HepG2 (cell line): Measurements from ENCODE around the gene SPART. TPM values are rescaled to one million over a fixed set of nuclear protein-coding genes. Genes with fewer than 3 reads are reported as not detected.
A peak's percentile ranks its signal among the peaks of the same experiment; 100 is the strongest.

Source experiments
- ATAC-seq: fragments of 200-7000 bp; cut with Tn5 transposase; 3 replicates; pipeline ENCODE4 v1.9.1; 2020; ENCODE audit warnings: mild to moderate bottlenecking, moderate library complexity
- BruUV-seq: library from RNA; stranded (reverse); fragments of 400-500 nt; replicated peaks from 2 replicates; lab custom pipeline; 2021; lab: Mats Ljungman, UMichigan
- CTCF ChIA-PET: fragments of 300-600 bp; formaldehyde crosslinking; extraction: SDS; loops from one replicate; lab custom pipeline; 2021; ENCODE audit warnings: low total read pairs, inconsistent platforms, low intra/inter-chr PET ratio; lab: Yijun Ruan, JAX
- POLR2A ChIA-PET: fragments of 350-600 bp; sonication (Branson Sonifier 250); formaldehyde crosslinking; loops from one replicate; lab custom pipeline; 2020; ENCODE audit warnings: antibody characterized with exemption, inconsistent platforms; lab: Yijun Ruan, JAX
- DNase-seq: peaks from one replicate; pipeline ENCODE4 v3.0.0-alpha.2; 2015; ENCODE audit warnings: low spot score
- FAIRE-seq: peaks from 3 replicates; lab custom pipeline; 2011; peaks lifted over from hg19 to GRCh38; lab: Jason Lieb, UNC
- H2AFZ ChIP-seq: one replicate; pipeline ENCODE4 v1.6.1; 2011; ENCODE audit warnings: low read length, inconsistent platforms
- H3K27ac ChIP-seq: fragments of 300-600 bp; 3 replicates; pipeline ENCODE4 v1.8.0; 2011; ENCODE audit warnings: mixed run types, mild to moderate bottlenecking, mixed read lengths, low read length, inconsistent platforms; ENCODE audit not compliant: insufficient read depth; ENCODE audit errors: extremely low read length
- H3K27me3 ChIP-seq, 2 experiments: fragments of 200-600 bp in 1 of 2; 2 replicates in 1 of 2; 3 replicates in 1 of 2; pipeline versions ENCODE4 v1.6.0 to v1.8.0; 2011; ENCODE audit warnings: low read length in 2 of 2, mild to moderate bottlenecking in 2 of 2, moderate library complexity in 2 of 2, inconsistent platforms in 1 of 2; ENCODE audit not compliant: insufficient read depth in 2 of 2, control insufficient read depth in 1 of 2
- H3K36me3 ChIP-seq, 2 experiments: fragments of 200-600 bp in 1 of 2; replicated peaks in 1 of 2; 2 replicates in 1 of 2; 3 replicates in 1 of 2; pipeline versions ENCODE4 v1.5.1 to v1.8.0; 2011; ENCODE audit warnings: low read length in 2 of 2, inconsistent platforms in 1 of 2; ENCODE audit not compliant: insufficient read depth in 2 of 2, control insufficient read depth in 1 of 2
- H3K4me1 ChIP-seq: 2 replicates; pipeline ENCODE4 v1.5.1; 2012; ENCODE audit warnings: low read length, inconsistent platforms; ENCODE audit not compliant: insufficient read depth
- H3K4me2 ChIP-seq: 2 replicates; pipeline ENCODE4 v1.6.0; 2011; ENCODE audit warnings: low read depth, low read length, inconsistent platforms
- H3K4me3 ChIP-seq, 3 experiments: fragments of 200-600 bp in 1 of 3; sonication (generic), shearing (Covaris generic) in 1 of 3; replicated peaks in 1 of 3; 2 replicates each; pipeline ENCODE4 v1.5.1; 2011 to 2016; ENCODE audit warnings: low read length in 3 of 3, inconsistent platforms in 2 of 3, low read depth in 2 of 3, mild to moderate bottlenecking in 2 of 3, control low read depth in 1 of 3, mixed read lengths in 1 of 3; ENCODE audit not compliant: insufficient read depth in 1 of 3
- H3K79me2 ChIP-seq: one replicate; pipeline ENCODE4 v1.6.1; 2011; ENCODE audit warnings: low read length, inconsistent platforms; ENCODE audit not compliant: insufficient read depth
- H3K9ac ChIP-seq: 2 replicates; pipeline ENCODE4 v1.6.0; 2011; ENCODE audit warnings: mild to moderate bottlenecking, low read depth, low read length, inconsistent platforms; ENCODE audit not compliant: insufficient read depth
- H3K9me3 ChIP-seq: 2 replicates; pipeline ENCODE4 v1.5.1; 2012; ENCODE audit warnings: mild to moderate bottlenecking, low read length
- H4K20me1 ChIP-seq: 2 replicates; pipeline ENCODE4 v1.6.0; 2011; ENCODE audit warnings: inconsistent platforms, mild to moderate bottlenecking, low read length, moderate library complexity; ENCODE audit not compliant: insufficient read depth
- PITX1 ChIP-seq: sonication (generic); formaldehyde crosslinking; IDR thresholded peaks from 2 replicates; pipeline ENCODE4 v1.5.1; 2020; ENCODE audit warnings: mild to moderate bottlenecking, missing genetic modification reagents
- WGBS: methylation state at CpG from one replicate; pipeline ENCODE4 v1.1.6; 2017; ENCODE audit warnings: low lambda C conversion rate; 5-methylcytosine and 5-hydroxymethylcytosine counted together
- in situ Hi-C: cut with HindIII; loops from 2 replicates; pipeline ENCODE4 v1.10.0; 2017; ENCODE audit warnings: low pct_unique_long_range_greater_than_20kb; ENCODE audit not compliant: extremely low pct_ligation_motif_present
- intact Hi-C: fragments of 100-400 bp; cut with micrococcal nuclease; formaldehyde crosslinking; loops from one replicate; pipeline ENCODE4 v1.10.0; 2022; ENCODE audit not compliant: unreplicated experiment
- polyA plus RNA-seq, 8 experiments: library from polyadenylated mRNA; depleted of rRNA in 3 of 8; stranded (reverse) in 7 of 8; unstranded in 1 of 8; fragments of >200 nt; fragmentation: Illumina TruSeq in 4 of 8; extraction: Trizol in 4 of 8; gene quantifications; 2 replicates each; pipeline versions ENCODE4 v1.2.1 to v1.2.3, GENCODE V29; 2011 to 2016; ENCODE audit warnings: low read depth in 4 of 8, missing spikeins in 1 of 8, mixed read lengths in 1 of 8; ENCODE audit not compliant: insufficient read depth in 1 of 8
- total RNA-seq, 5 experiments: library from RNA; depleted of rRNA; stranded (reverse); fragments of >200 nt; fragmentation: Illumina TruSeq; extraction: Trizol; gene quantifications; 2 replicates each; pipeline ENCODE4 v1.2.3, GENCODE V29; 2016; ENCODE audit warnings: low read depth in 1 of 5
- TF ChIP-seq, protein P1 (sequence below): sonication (generic); formaldehyde crosslinking; IDR thresholded peaks from 2 replicates; pipeline ENCODE4 v1.5.1; 2020; ENCODE audit warnings: missing genetic modification reagents, mild to moderate bottlenecking, borderline replicate concordance
- TF ChIP-seq, protein P2 (sequence below): sonication (generic); formaldehyde crosslinking; IDR thresholded peaks from 2 replicates; pipeline ENCODE4 v1.9.0; 2022; ENCODE audit warnings: missing genetic modification reagents, mild to moderate bottlenecking, borderline replicate concordance
- TF ChIP-seq, protein P3 (sequence below): sonication (generic); formaldehyde crosslinking; IDR thresholded peaks from one replicate; pipeline ENCODE4 v1.5.1; 2020; ENCODE audit warnings: mild to moderate bottlenecking, missing genetic modification reagents; ENCODE audit errors: not compliant biosample characterization

Gene SPART
- total and polyA plus RNA-seq, 2 of the 13 experiments (the other 11 are each of a cell fraction or from before 2014, with no cell fraction given): 8.9 to 28.8 TPM

DNA sequence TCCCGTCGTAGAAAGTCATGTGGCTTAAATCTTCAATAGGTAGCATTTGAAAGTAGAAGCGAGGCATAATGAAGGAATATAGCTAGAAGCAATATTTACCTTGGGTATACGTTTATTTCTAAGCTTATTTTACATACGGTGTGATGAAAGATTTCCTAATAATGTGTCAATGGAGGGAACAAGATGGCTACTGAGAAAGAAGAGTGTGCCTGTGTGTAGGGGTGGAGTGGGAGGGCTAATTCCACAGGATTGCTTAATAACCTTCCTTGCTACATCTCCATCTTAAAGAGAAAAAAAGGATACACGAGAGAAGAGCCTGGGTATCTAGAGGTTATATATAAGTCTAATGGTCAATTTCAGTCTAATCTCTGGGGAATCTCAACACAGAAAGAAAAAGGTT, 2.0 kb downstream of the SPART start (continued):
- TF ChIP-seq, protein P1, sequence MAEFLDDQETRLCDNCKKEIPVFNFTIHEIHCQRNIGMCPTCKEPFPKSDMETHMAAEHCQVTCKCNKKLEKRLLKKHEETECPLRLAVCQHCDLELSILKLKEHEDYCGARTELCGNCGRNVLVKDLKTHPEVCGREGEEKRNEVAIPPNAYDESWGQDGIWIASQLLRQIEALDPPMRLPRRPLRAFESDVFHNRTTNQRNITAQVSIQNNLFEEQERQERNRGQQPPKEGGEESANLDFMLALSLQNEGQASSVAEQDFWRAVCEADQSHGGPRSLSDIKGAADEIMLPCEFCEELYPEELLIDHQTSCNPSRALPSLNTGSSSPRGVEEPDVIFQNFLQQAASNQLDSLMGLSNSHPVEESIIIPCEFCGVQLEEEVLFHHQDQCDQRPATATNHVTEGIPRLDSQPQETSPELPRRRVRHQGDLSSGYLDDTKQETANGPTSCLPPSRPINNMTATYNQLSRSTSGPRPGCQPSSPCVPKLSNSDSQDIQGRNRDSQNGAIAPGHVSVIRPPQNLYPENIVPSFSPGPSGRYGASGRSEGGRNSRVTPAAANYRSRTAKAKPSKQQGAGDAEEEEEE (CRISPR knock-in tag): no peak

DNA sequence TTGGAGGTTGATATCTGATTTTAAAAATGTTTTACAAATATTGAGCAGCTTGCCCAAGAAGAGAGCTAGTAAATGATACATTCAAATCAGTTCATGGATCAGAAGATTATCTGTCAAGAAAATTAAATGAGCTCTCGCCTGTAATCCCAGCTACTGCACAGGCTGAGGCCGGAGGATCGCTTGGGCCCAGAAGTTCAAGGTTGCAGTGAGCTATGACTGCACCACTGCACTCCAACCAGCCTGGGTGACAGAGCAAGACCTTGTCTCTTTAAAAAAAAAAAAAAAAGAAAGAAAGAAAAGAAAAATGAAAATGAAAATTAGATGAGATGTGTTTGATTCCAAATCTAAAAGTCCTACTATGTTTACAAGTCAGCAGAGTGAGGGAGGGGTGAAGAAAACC, 2.4 kb downstream of the SPART start:
- Histone ChIP-seq H4K20me1 (no peaks in the 10 kb centered on the region), H3K4me2 (peak overlapping the region; percentile 27; the same call in 1 of the 2 replicates), H3K79me2 (peaks cover 46% of the 10 kb centered on the region), H3K4me1 (peaks cover 23% of the 10 kb centered on the region), H3K9me3 (no peaks in the 10 kb centered on the region), H3K27ac (peak overlapping the region; percentile 9), H3K4me3 (no peak overlapping the region; a peak in 1 of 6 replicates), H3K36me3 (no peaks in the 10 kb centered on the region), H3K9ac (no peak overlapping the region), H2AFZ (no peak overlapping the region), H3K27me3 (no peaks in the 10 kb centered on the region)
- peak; percentile 28; the same call in 1 of the 3 replicates for ATAC-seq
- CTCF ChIA-PET: no interaction called here
- in situ Hi-C loops: no loop called here
- POLR2A ChIA-PET: no interaction called here
- no peak for FAIRE-seq
- no TSS peak for BruUV-seq
- intact Hi-C loops: no loop called here
- DNase-seq: no peak
- 6% methylated on average over 3 of the region's 3 CpGs for WGBS
- TF ChIP-seq, protein P2, sequence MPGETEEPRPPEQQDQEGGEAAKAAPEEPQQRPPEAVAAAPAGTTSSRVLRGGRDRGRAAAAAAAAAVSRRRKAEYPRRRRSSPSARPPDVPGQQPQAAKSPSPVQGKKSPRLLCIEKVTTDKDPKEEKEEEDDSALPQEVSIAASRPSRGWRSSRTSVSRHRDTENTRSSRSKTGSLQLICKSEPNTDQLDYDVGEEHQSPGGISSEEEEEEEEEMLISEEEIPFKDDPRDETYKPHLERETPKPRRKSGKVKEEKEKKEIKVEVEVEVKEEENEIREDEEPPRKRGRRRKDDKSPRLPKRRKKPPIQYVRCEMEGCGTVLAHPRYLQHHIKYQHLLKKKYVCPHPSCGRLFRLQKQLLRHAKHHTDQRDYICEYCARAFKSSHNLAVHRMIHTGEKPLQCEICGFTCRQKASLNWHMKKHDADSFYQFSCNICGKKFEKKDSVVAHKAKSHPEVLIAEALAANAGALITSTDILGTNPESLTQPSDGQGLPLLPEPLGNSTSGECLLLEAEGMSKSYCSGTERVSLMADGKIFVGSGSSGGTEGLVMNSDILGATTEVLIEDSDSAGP (CRISPR knock-in tag): 0 out of 2 replicates have a peak, but pooled peaks have one; percentile 24
- TF ChIP-seq, protein P3, sequence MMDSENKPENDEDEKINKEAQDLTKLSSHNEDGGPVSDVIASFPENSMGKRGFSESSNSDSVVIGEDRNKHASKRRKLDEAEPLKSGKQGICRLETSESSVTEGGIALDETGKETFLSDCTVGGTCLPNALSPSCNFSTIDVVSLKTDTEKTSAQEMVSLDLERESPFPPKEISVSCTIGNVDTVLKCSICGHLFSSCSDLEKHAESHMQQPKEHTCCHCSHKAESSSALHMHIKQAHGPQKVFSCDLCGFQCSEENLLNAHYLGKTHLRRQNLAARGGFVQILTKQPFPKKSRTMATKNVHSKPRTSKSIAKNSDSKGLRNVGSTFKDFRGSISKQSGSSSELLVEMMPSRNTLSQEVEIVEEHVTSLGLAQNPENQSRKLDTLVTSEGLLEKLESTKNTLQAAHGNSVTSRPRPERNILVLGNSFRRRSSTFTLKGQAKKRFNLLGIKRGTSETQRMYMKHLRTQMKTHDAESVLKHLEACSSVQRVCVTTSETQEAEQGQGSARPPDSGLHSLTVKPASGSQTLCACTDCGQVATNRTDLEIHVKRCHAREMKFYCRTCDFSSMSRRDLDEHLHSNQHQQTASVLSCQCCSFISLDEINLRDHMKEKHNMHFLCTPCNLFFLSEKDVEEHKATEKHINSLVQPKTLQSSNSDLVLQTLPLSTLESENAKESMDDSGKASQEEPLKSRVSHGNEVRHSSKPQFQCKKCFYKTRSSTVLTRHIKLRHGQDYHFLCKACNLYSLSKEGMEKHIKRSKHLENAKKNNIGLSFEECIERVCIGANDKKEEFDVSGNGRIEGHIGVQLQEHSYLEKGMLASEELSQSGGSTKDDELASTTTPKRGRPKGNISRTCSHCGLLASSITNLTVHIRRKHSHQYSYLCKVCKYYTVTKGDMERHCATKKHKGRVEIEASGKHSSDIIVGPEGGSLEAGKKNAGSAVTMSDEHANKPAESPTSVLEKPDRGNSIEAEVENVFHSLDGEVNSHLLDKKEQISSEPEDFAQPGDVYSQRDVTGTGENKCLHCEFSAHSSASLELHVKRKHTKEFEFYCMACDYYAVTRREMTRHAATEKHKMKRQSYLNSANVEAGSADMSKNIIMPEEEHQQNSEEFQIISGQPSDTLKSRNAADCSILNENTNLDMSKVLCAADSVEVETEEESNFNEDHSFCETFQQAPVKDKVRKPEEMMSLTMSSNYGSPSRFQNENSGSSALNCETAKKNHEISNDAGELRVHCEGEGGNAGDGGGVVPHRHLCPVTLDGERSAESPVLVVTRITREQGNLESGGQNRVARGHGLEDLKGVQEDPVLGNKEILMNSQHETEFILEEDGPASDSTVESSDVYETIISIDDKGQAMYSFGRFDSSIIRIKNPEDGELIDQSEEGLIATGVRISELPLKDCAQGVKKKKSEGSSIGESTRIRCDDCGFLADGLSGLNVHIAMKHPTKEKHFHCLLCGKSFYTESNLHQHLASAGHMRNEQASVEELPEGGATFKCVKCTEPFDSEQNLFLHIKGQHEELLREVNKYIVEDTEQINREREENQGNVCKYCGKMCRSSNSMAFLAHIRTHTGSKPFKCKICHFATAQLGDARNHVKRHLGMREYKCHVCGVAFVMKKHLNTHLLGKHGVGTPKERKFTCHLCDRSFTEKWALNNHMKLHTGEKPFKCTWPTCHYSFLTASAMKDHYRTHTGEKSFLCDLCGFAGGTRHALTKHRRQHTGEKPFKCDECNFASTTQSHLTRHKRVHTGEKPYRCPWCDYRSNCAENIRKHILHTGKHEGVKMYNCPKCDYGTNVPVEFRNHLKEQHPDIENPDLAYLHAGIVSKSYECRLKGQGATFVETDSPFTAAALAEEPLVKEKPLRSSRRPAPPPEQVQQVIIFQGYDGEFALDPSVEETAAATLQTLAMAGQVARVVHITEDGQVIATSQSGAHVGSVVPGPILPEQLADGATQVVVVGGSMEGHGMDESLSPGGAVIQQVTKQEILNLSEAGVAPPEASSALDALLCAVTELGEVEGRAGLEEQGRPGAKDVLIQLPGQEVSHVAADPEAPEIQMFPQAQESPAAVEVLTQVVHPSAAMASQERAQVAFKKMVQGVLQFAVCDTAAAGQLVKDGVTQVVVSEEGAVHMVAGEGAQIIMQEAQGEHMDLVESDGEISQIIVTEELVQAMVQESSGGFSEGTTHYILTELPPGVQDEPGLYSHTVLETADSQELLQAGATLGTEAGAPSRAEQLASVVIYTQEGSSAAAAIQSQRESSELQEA: no peak
- no peak for TF ChIP-seq PITX1 (CRISPR knock-in tag)
- TF ChIP-seq, all 625 proteins: peak for 1
